WI38 (cell line): ENCODE measurements around the gene ABT1.

Experiments
- H3K4me3 ChIP-seq: 2 replicates; pipeline ENCODE4 v1.5.1; 2011; ENCODE audit warnings: low read depth, mild to moderate bottlenecking, control low read depth, low read length
- CTCF ChIP-seq: IDR thresholded peaks from 2 replicates; pipeline ENCODE4 v1.5.1; 2012; ENCODE audit warnings: low read depth, mild to moderate bottlenecking, control low read depth, low read length

The ABT1 gene

GRCh38 chr6:26576929-26577719, 19.6 kb upstream of the ABT1 start:
- peak overlapping the region; percentile 57 for H3K4me3 ChIP-seq
- no peak for TF ChIP-seq CTCF

GRCh38 chr6:26577720-26578072, 19.1 kb upstream of the ABT1 start:
- no peak for TF ChIP-seq CTCF
- peak overlapping the region; percentile 57 for H3K4me3 ChIP-seq

GRCh38 chr6:26578279-26578678, 18.5 kb upstream of the ABT1 start:
- no peak overlapping the region for H3K4me3 ChIP-seq
- TF ChIP-seq CTCF, result no peak

- no peak for TF ChIP-seq CTCF
- H3K4me3 ChIP-seq, result no peak overlapping the region
Observed at GRCh38 chr6:26578741-26579140, 18.0 kb upstream of the ABT1 start.

GRCh38 chr6:26581164-26581915, 15.4 kb upstream of the ABT1 start:
- TF ChIP-seq CTCF, result no peak
- H3K4me3 ChIP-seq, result no peak overlapping the region

- no peak for TF ChIP-seq CTCF
- H3K4me3 ChIP-seq, result no peak overlapping the region
Observed at GRCh38 chr6:26588965-26589364, 7.8 kb upstream of the ABT1 start.

GRCh38 chr6:26592649-26593048, 4.1 kb upstream of the ABT1 start:
- no peak overlapping the region for H3K4me3 ChIP-seq
- no peak for TF ChIP-seq CTCF
